ENCODE results near the gene USP12.

GRCh38 chr13:27219611-27220010, 48.0 kb upstream of the USP12 start:
- no peak for TF ChIP-seq POLR2A (IDR thresholded peaks at IDR 0.05)
- TF ChIP-seq CTCF (IDR thresholded peaks at IDR 0.05) = no peak
